ENCODE data around the gene ATG16L2.
A peak's percentile ranks its signal among the peaks of the same experiment; 100 is the strongest.

The ATG16L2 gene

GRCh38 chr11:72814286-72815109 is at the start of gene ATG16L2:
Gene ATG16L2 (plus strand): TSS chr11:72814411. CDS start chr11:72814446, 35 bp downstream.
- peak within 1 kb of the TSS; percentile 65 to 100 (median 98) for H3K27ac ChIP-seq
- peak within 1 kb of the TSS; percentile 66 to 92 (median 85) for H3K4me3 ChIP-seq

- no peak overlapping the region for H3K27ac ChIP-seq
- H3K4me3 ChIP-seq = no peak overlapping the region
Observed at GRCh38 chr11:72764503-72764902, 49.7 kb upstream of the ATG16L2 start.

GRCh38 chr11:72766152-72766902 is 47.9 kb upstream of the ATG16L2 start:
- H3K27ac ChIP-seq = no peak overlapping the region
- H3K4me3 ChIP-seq = no peak overlapping the region

- Histone ChIP-seq H3K4me3 (no peak overlapping the region), H3K27ac (no peak overlapping the region)
Observed at GRCh38 chr11:72767203-72768062, 46.8 kb upstream of the ATG16L2 start.

- no peak overlapping the region for H3K4me3 ChIP-seq
- H3K27ac ChIP-seq = no peak overlapping the region
Observed at GRCh38 chr11:72768581-72768980, 45.6 kb upstream of the ATG16L2 start.

- Histone ChIP-seq H3K4me3 (no peak overlapping the region), H3K27ac (no peak overlapping the region)
Observed at GRCh38 chr11:72769680-72770079, 44.5 kb upstream of the ATG16L2 start.

GRCh38 chr11:72770799-72771198 is 43.4 kb upstream of the ATG16L2 start:
- Histone ChIP-seq H3K4me3 (no peak overlapping the region), H3K27ac (no peak overlapping the region)

- Histone ChIP-seq H3K4me3 (no peak overlapping the region), H3K27ac (no peak overlapping the region)
Observed at GRCh38 chr11:72771507-72771906, 42.7 kb upstream of the ATG16L2 start.

- no peak overlapping the region for H3K27ac ChIP-seq
- H3K4me3 ChIP-seq = no peak overlapping the region
Observed at GRCh38 chr11:72772059-72772458, 42.2 kb upstream of the ATG16L2 start.

GRCh38 chr11:72773291-72773690 is 40.9 kb upstream of the ATG16L2 start:
- Histone ChIP-seq H3K4me3 (no peak overlapping the region), H3K27ac (peak overlapping the region in 9 of 21 experiments; percentile 12 to 48 (median 36))

GRCh38 chr11:72773696-72774095 is 40.5 kb upstream of the ATG16L2 start:
- Histone ChIP-seq H3K4me3 (no peak overlapping the region), H3K27ac (peak overlapping the region in 7 of 21 experiments; percentile 12 to 48 (median 39))

- Histone ChIP-seq H3K4me3 (no peak overlapping the region), H3K27ac (peak overlapping the region in 2 of 21 experiments; percentile 26 to 48)
Observed at GRCh38 chr11:72774499-72774898, 39.7 kb upstream of the ATG16L2 start.

- Histone ChIP-seq H3K4me3 (no peak overlapping the region), H3K27ac (peak overlapping the region in 2 of 21 experiments; percentile 9 to 48)
Observed at GRCh38 chr11:72775288-72776110, 38.7 kb upstream of the ATG16L2 start.

GRCh38 chr11:72776117-72776843 is 37.9 kb upstream of the ATG16L2 start:
- peak overlapping the region in 1 of 21 experiments; percentile 8 for H3K27ac ChIP-seq
- H3K4me3 ChIP-seq = no peak overlapping the region

- no peak overlapping the region for H3K27ac ChIP-seq
- H3K4me3 ChIP-seq = no peak overlapping the region
Observed at GRCh38 chr11:72776844-72777754, 37.1 kb upstream of the ATG16L2 start.

GRCh38 chr11:72777755-72778278 is 36.4 kb upstream of the ATG16L2 start:
- H3K4me3 ChIP-seq = no peak overlapping the region
- no peak overlapping the region for H3K27ac ChIP-seq
